ENCODE results near the gene CYP3A7. TPM values are rescaled to one million over a fixed set of nuclear protein-coding genes. Genes with fewer than 3 reads are reported as not detected.

Gene CYP3A7
- total and polyA plus RNA-seq, 2 of the 4 experiments (the other 2 are of a cell fraction), result not detected

GRCh38 chr7:99694201-99694911 is 40.6 kb downstream of the CYP3A7 start:
- Histone ChIP-seq H4K8ac (ENCODE audit: low read depth in 2 of 2, low read length in 2 of 2) (no peak overlapping the region), H2AK5ac (ENCODE audit: low read depth, low read length) (no peak overlapping the region), H3K56ac (ENCODE audit: extremely low read depth, insufficient read depth, low read length) (no peak overlapping the region), H3K4me1 (ENCODE audit: control insufficient read depth, insufficient read depth, low read length) (peaks cover 3% of the 10 kb centered on the region; the same call in 1 of the 2 replicates), H3K27ac (ENCODE audit: insufficient read depth, low read length) (no peak overlapping the region), H4K20me1 (ENCODE audit: insufficient read depth, low read length) (no peaks in the 10 kb centered on the region), H3K4me3 (ENCODE audit: insufficient read depth, low read depth, low read length) (no peak overlapping the region), H3K36me3 (ENCODE audit: control insufficient read depth, insufficient read depth, low read length) (no peaks in the 10 kb centered on the region), H2AK9ac (replicated peaks; ENCODE audit: low read depth, low read length, poor library complexity) (no peak overlapping the region), H4K91ac (ENCODE audit: insufficient read depth, low read depth, low read length) (no peak overlapping the region), H3K9me3 (ENCODE audit: control insufficient read depth, insufficient read depth, low read length) (no peaks in the 10 kb centered on the region), H3K4ac (ENCODE audit: low read depth, low read length) (no peak overlapping the region), H3K9ac (ENCODE audit: low read depth, low read length) (no peak overlapping the region), H3K27me3 (ENCODE audit: control insufficient read depth, insufficient read depth, low read length) (no peaks in the 10 kb centered on the region; the same call in 1 of the 2 replicates), H3K4me2 (ENCODE audit: low read depth, low read length) (no peak overlapping the region), H2BK120ac (ENCODE audit: low read depth, low read length) (no peak overlapping the region), H3K9me1 (ENCODE audit: insufficient read depth, low read length) (no peaks in the 10 kb centered on the region), H3K14ac (replicated peaks; ENCODE audit: low read depth, low read length) (no peak overlapping the region), H3K23ac (ENCODE audit: low read depth, low read length) (no peak overlapping the region), H3K18ac (ENCODE audit: low read depth, low read length) (no peak overlapping the region), H2BK5ac (ENCODE audit: low read depth, low read length, poor library complexity, severe bottlenecking) (no peak overlapping the region), H3K79me1 (ENCODE audit: low read depth in 1 of 2, low read length in 2 of 2) (no peaks in the 10 kb centered on the region), H4K5ac (ENCODE audit: low read depth, low read length) (no peak overlapping the region), H2AFZ (replicated peaks; ENCODE audit: low read length, poor library complexity) (no peak overlapping the region), H2BK20ac (ENCODE audit: low read depth, low read length) (no peak overlapping the region), H2BK15ac (ENCODE audit: low read depth, low read length) (no peak overlapping the region)
- ChIA-PET POLR2A (ENCODE audit: unreplicated experiment) (no interaction called here), CTCF (no interaction called here)
- ATAC-seq (ENCODE audit: low read depth), result no peak
- WGBS, 2 experiments (ENCODE audit: extremely low coverage in 2 of 2, insufficient read length in 1 of 2), result no CpG with 5 or more reads among the region's 5 CpGs
- intact Hi-C loops (cut with micrococcal nuclease) (no loop called here), dilution Hi-C loops (cut with HindIII; ENCODE audit: low sequenced_read_pairs, unreplicated experiment) (no loop called here), in situ Hi-C loops (cut with MboI; ENCODE audit: low sequenced_read_pairs) (no loop called here)
- DNase-seq, result no peak
- TF ChIP-seq USF2 (IDR thresholded peaks at IDR 0.05; ENCODE audit: low read depth, low read length) (no peak), RFX5 (IDR thresholded peaks at IDR 0.05; ENCODE audit: low read depth, low read length) (no peak), CEBPB (IDR thresholded peaks at IDR 0.05; ENCODE audit: low read depth, low read length) (no peak), RCOR1 (IDR thresholded peaks at IDR 0.05; ENCODE audit: insufficient replicate concordance, low read length) (no peak), BHLHE40 (IDR thresholded peaks at IDR 0.05; ENCODE audit: low read depth, low read length) (no peak), MXI1 (IDR thresholded peaks at IDR 0.05; ENCODE audit: borderline replicate concordance, low read depth, low read length) (no peak), SMC3 (IDR thresholded peaks at IDR 0.05; ENCODE audit: low read depth, low read length) (no peak), CTCF (conservative IDR thresholded peaks at IDR 0.05; ENCODE audit: low read depth, low read length) (no peak), FOS (IDR thresholded peaks at IDR 0.05; ENCODE audit: low read depth, low read length) (no peak), RAD21 (IDR thresholded peaks at IDR 0.05; ENCODE audit: low read length) (no peak), MAZ (IDR thresholded peaks at IDR 0.05; ENCODE audit: borderline replicate concordance, low read depth, low read length) (no peak), ELK1 (IDR thresholded peaks at IDR 0.05; ENCODE audit: borderline replicate concordance, low read depth, low read length) (no peak), MAFK (IDR thresholded peaks at IDR 0.05; ENCODE audit: low read depth, low read length) (no peak), POLR2A (IDR thresholded peaks at IDR 0.05; ENCODE audit: low read depth, low read length) (no peak), CHD1 (IDR thresholded peaks at IDR 0.05; ENCODE audit: low read depth, low read length) (no peak), NFE2L2 (IDR thresholded peaks at IDR 0.05; ENCODE audit: low read depth, low read length) (no peak)
- no TSS peak for BruUV-seq (replicated peaks)

All from IMR-90 (cell line).